Measurements from ENCODE around the gene C1R.

Gene C1R

GRCh38 chr12:7100239-7100638, 8.0 kb upstream of the C1R start:
- FAIRE-seq: no peak
- DNase-seq (ENCODE audit: insufficient read length, low spot score): no peak

- no peak for DNase-seq (ENCODE audit: insufficient read length, low spot score)
- no peak for FAIRE-seq
These were observed 7.2 kb upstream of the C1R start for GRCh38 chr12:7099290-7099996.

GRCh38 chr12:7096979-7097378, 4.7 kb upstream of the C1R start:
- DNase-seq (ENCODE audit: insufficient read length, low spot score) (no peak), FAIRE-seq (no peak)

- FAIRE-seq (no peak), DNase-seq (ENCODE audit: insufficient read length, low spot score) (no peak)
These were observed 4.0 kb upstream of the C1R start for GRCh38 chr12:7096006-7096932.

- no peak for FAIRE-seq
- no peak for DNase-seq (ENCODE audit: insufficient read length, low spot score)
These were observed 1.6 kb upstream of the C1R start for GRCh38 chr12:7093892-7094291.

- no peak for FAIRE-seq
- no peak for DNase-seq (ENCODE audit: insufficient read length, low spot score)
These were observed 1.2 kb upstream of the C1R start for GRCh38 chr12:7093486-7093885.

- DNase-seq (ENCODE audit: insufficient read length, low spot score) (no peak), FAIRE-seq (no peak)
These were observed 778 bp upstream of the C1R start for GRCh38 chr12:7092986-7093460.

- FAIRE-seq (no peak), DNase-seq (ENCODE audit: insufficient read length, low spot score) (no peak)
These were observed 501 bp downstream of the C1R start for GRCh38 chr12:7091660-7092228.

GRCh38 chr12:7091171-7091570, 1.1 kb downstream of the C1R start:
- DNase-seq (ENCODE audit: insufficient read length, low spot score) (no peak), FAIRE-seq (no peak)

GRCh38 chr12:7090222-7090998, 1.8 kb downstream of the C1R start:
- FAIRE-seq (no peak), DNase-seq (ENCODE audit: insufficient read length, low spot score) (no peak)

GRCh38 chr12:7089196-7089871, 2.9 kb downstream of the C1R start:
- no peak for DNase-seq (ENCODE audit: insufficient read length, low spot score)
- no peak for FAIRE-seq

- no peak for DNase-seq (ENCODE audit: insufficient read length, low spot score)
- no peak for FAIRE-seq
These were observed 9.1 kb downstream of the C1R start for GRCh38 chr12:7083125-7083524.

- no peak for FAIRE-seq
- no peak for DNase-seq (ENCODE audit: insufficient read length, low spot score)
These were observed 11.2 kb downstream of the C1R start for GRCh38 chr12:7081037-7081436.

GRCh38 chr12:7079826-7080125, 12.5 kb downstream of the C1R start:
- FAIRE-seq (no peak), DNase-seq (ENCODE audit: insufficient read length, low spot score) (no peak)

- FAIRE-seq: no peak
- DNase-seq (ENCODE audit: insufficient read length, low spot score): no peak
These were observed 14.1 kb downstream of the C1R start for GRCh38 chr12:7078163-7078562.

GRCh38 chr12:7076493-7076892, 15.8 kb downstream of the C1R start:
- DNase-seq (ENCODE audit: insufficient read length, low spot score): no peak
- no peak for FAIRE-seq

GRCh38 chr12:7075939-7076338, 16.3 kb downstream of the C1R start:
- FAIRE-seq: peak; percentile 28

GRCh38 chr12:7075518-7075917, 16.7 kb downstream of the C1R start:
- FAIRE-seq: no peak

More at GRCh38 chr12:7075939-7076338, 16.3 kb downstream of the C1R start:
- DNase-seq (ENCODE audit: insufficient read length, low spot score): no peak

GRCh38 chr12:7073946-7074345, 18.3 kb downstream of the C1R start:
- FAIRE-seq: no peak
- no peak for DNase-seq (ENCODE audit: insufficient read length, low spot score)

More at GRCh38 chr12:7075518-7075917, 16.7 kb downstream of the C1R start:
- no peak for DNase-seq (ENCODE audit: insufficient read length, low spot score)

- DNase-seq (ENCODE audit: insufficient read length, low spot score) (no peak), FAIRE-seq (no peak)
These were observed 19.7 kb downstream of the C1R start for GRCh38 chr12:7072554-7072953.

Measured in GM19239 (cell line).